Measurements from ENCODE around the gene GSC.
"Not testable (repeated sequence)": the region's sequence is repeated elsewhere in the genome, so short reads cannot be mapped to it uniquely, and the experiment has no call there.

Gene GSC

GRCh38 chr14:94769391-94770250, at the start of gene GSC:
TSS of gene GSC (minus strand) at chr14:94770113. CDS start at chr14:94770015, 98 bp downstream.
- Mint-ChIP-seq H3K27me3 (peaks cover 54% of the 10 kb centered on the region), H3K4me1 (peaks cover 20% of the 10 kb centered on the region), H3K9me3 (no peaks in the 10 kb centered on the region), H3K27ac (no peak within 1 kb of the TSS), H3K36me3 (no peaks in the 10 kb centered on the region), H3K4me3 (peak within 1 kb of the TSS; percentile 77)

- Mint-ChIP-seq H3K4me3 (no peak overlapping the region), H3K36me3 (no peaks in the 10 kb centered on the region), H3K27ac (no peak overlapping the region), H3K9me3 (no peaks in the 10 kb centered on the region), H3K4me1 (no peaks in the 10 kb centered on the region), H3K27me3 (peaks cover 7% of the 10 kb centered on the region)
Measured at GRCh38 chr14:94819531-94819930, 49.6 kb upstream of the GSC start.

GRCh38 chr14:94816113-94816512, 46.2 kb upstream of the GSC start:
- Mint-ChIP-seq H3K27me3 (peaks cover 3% of the 10 kb centered on the region), H3K4me3 (no peak overlapping the region), H3K9me3 (no peaks in the 10 kb centered on the region), H3K4me1 (no peaks in the 10 kb centered on the region), H3K36me3 (no peaks in the 10 kb centered on the region), H3K27ac (no peak overlapping the region)

GRCh38 chr14:94805680-94806288, 35.9 kb upstream of the GSC start:
- no peaks in the 10 kb centered on the region for H3K9me3 Mint-ChIP-seq
- no peak overlapping the region for H3K27ac Mint-ChIP-seq
- H3K4me3 Mint-ChIP-seq = no peak overlapping the region
- H3K4me1 Mint-ChIP-seq = no peaks in the 10 kb centered on the region
- no peaks in the 10 kb centered on the region for H3K36me3 Mint-ChIP-seq
- H3K27me3 Mint-ChIP-seq = peaks cover 3% of the 10 kb centered on the region

GRCh38 chr14:94801225-94801624, 31.3 kb upstream of the GSC start:
- no peak overlapping the region for H3K27ac Mint-ChIP-seq
- H3K27me3 Mint-ChIP-seq = no peaks in the 10 kb centered on the region
- no peaks in the 10 kb centered on the region for H3K36me3 Mint-ChIP-seq
- no peaks in the 10 kb centered on the region for H3K4me1 Mint-ChIP-seq
- no peaks in the 10 kb centered on the region for H3K9me3 Mint-ChIP-seq
- H3K4me3 Mint-ChIP-seq = no peak overlapping the region

- H3K27ac Mint-ChIP-seq, H3K36me3 Mint-ChIP-seq, H3K9me3 Mint-ChIP-seq, H3K4me3 Mint-ChIP-seq, H3K4me1 Mint-ChIP-seq, H3K27me3 Mint-ChIP-seq: not testable (repeated sequence)
Measured at GRCh38 chr14:94800764-94801163, 30.9 kb upstream of the GSC start.

GRCh38 chr14:94797887-94798286, 28.0 kb upstream of the GSC start:
- Mint-ChIP-seq H3K4me3 (no peak overlapping the region), H3K9me3 (no peaks in the 10 kb centered on the region), H3K36me3 (no peaks in the 10 kb centered on the region), H3K4me1 (no peaks in the 10 kb centered on the region), H3K27me3 (peaks cover 3% of the 10 kb centered on the region), H3K27ac (no peak overlapping the region)

GRCh38 chr14:94796278-94796677, 26.4 kb upstream of the GSC start:
- Mint-ChIP-seq H3K36me3 (no peaks in the 10 kb centered on the region), H3K4me3 (no peak overlapping the region), H3K27me3 (peaks cover 7% of the 10 kb centered on the region), H3K27ac (no peak overlapping the region), H3K4me1 (no peaks in the 10 kb centered on the region), H3K9me3 (no peaks in the 10 kb centered on the region)

- Mint-ChIP-seq H3K4me1 (no peaks in the 10 kb centered on the region), H3K4me3 (no peak overlapping the region), H3K27ac (no peak overlapping the region), H3K36me3 (no peaks in the 10 kb centered on the region), H3K27me3 (peaks cover 7% of the 10 kb centered on the region), H3K9me3 (no peaks in the 10 kb centered on the region)
Measured at GRCh38 chr14:94795372-94795771, 25.5 kb upstream of the GSC start.

GRCh38 chr14:94793901-94794300, 24.0 kb upstream of the GSC start:
- Mint-ChIP-seq H3K4me1 (no peaks in the 10 kb centered on the region), H3K36me3 (no peaks in the 10 kb centered on the region), H3K9me3 (no peaks in the 10 kb centered on the region), H3K27ac (no peak overlapping the region), H3K27me3 (peaks cover 7% of the 10 kb centered on the region), H3K4me3 (no peak overlapping the region)

GRCh38 chr14:94787655-94788054, 17.7 kb upstream of the GSC start:
- no peaks in the 10 kb centered on the region for H3K4me1 Mint-ChIP-seq
- no peaks in the 10 kb centered on the region for H3K36me3 Mint-ChIP-seq
- peaks cover 7% of the 10 kb centered on the region for H3K27me3 Mint-ChIP-seq

GRCh38 chr14:94787092-94787491, 17.2 kb upstream of the GSC start:
- H3K4me1 Mint-ChIP-seq = no peaks in the 10 kb centered on the region
- H3K9me3 Mint-ChIP-seq = no peaks in the 10 kb centered on the region
- peaks cover 6% of the 10 kb centered on the region for H3K27me3 Mint-ChIP-seq
- H3K36me3 Mint-ChIP-seq = no peaks in the 10 kb centered on the region
- no peak overlapping the region for H3K4me3 Mint-ChIP-seq
- no peak overlapping the region for H3K27ac Mint-ChIP-seq

More at GRCh38 chr14:94787655-94788054, 17.7 kb upstream of the GSC start:
- Mint-ChIP-seq H3K9me3 (no peaks in the 10 kb centered on the region), H3K4me3 (no peak overlapping the region), H3K27ac (no peak overlapping the region)

- Mint-ChIP-seq H3K27me3 (peaks cover 25% of the 10 kb centered on the region), H3K4me1 (no peaks in the 10 kb centered on the region)
Measured at GRCh38 chr14:94780536-94781399, 10.9 kb upstream of the GSC start.

GRCh38 chr14:94779713-94780112, 9.8 kb upstream of the GSC start:
- H3K9me3 Mint-ChIP-seq = no peaks in the 10 kb centered on the region
- H3K27me3 Mint-ChIP-seq = peaks cover 31% of the 10 kb centered on the region

More at GRCh38 chr14:94780536-94781399, 10.9 kb upstream of the GSC start:
- Mint-ChIP-seq H3K27ac (no peak overlapping the region), H3K36me3 (no peaks in the 10 kb centered on the region), H3K9me3 (no peaks in the 10 kb centered on the region), H3K4me3 (no peak overlapping the region)

GRCh38 chr14:94775871-94776210, 5.9 kb upstream of the GSC start:
- peaks cover 54% of the 10 kb centered on the region for H3K27me3 Mint-ChIP-seq
- H3K27ac Mint-ChIP-seq = no peak overlapping the region
- peaks cover under 1% of the 10 kb centered on the region for H3K4me1 Mint-ChIP-seq
- no peaks in the 10 kb centered on the region for H3K9me3 Mint-ChIP-seq
- no peaks in the 10 kb centered on the region for H3K36me3 Mint-ChIP-seq
- H3K4me3 Mint-ChIP-seq = no peak overlapping the region

More at GRCh38 chr14:94779713-94780112, 9.8 kb upstream of the GSC start:
- no peaks in the 10 kb centered on the region for H3K4me1 Mint-ChIP-seq
- no peak overlapping the region for H3K4me3 Mint-ChIP-seq
- H3K36me3 Mint-ChIP-seq = no peaks in the 10 kb centered on the region
- no peak overlapping the region for H3K27ac Mint-ChIP-seq

All from activated naive CD4-positive, alpha-beta T cell treated with anti-CD3 and anti-CD28 coated beads, Interleukin-2, amount 50 U/mL, for 24 hours (primary cell).